M059J (cell line): ENCODE measurements around the gene SFXN1. TPM values are rescaled to one million over a fixed set of nuclear protein-coding genes. Genes with fewer than 3 reads are reported as not detected.
"Not testable (repeated sequence)": the region's sequence is repeated elsewhere in the genome, so short reads cannot be mapped to it uniquely, and the experiment has no call there.

Source experiments
- DNase-seq: peaks from one replicate; pipeline ENCODE4 v3.0.0-alpha.2; 2012; ENCODE audit warnings: low read depth
- total RNA-seq: library from RNA; depleted of rRNA; stranded (reverse); fragments of >200 nt; shearing (Covaris generic); gene quantifications from 2 replicates; pipeline ENCODE4 v1.2.3, GENCODE V29; 2014; rRNA removed

Gene SFXN1, protein sequence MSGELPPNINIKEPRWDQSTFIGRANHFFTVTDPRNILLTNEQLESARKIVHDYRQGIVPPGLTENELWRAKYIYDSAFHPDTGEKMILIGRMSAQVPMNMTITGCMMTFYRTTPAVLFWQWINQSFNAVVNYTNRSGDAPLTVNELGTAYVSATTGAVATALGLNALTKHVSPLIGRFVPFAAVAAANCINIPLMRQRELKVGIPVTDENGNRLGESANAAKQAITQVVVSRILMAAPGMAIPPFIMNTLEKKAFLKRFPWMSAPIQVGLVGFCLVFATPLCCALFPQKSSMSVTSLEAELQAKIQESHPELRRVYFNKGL
- total RNA-seq, result 156 and 162 TPM in 2 replicates

DNA sequence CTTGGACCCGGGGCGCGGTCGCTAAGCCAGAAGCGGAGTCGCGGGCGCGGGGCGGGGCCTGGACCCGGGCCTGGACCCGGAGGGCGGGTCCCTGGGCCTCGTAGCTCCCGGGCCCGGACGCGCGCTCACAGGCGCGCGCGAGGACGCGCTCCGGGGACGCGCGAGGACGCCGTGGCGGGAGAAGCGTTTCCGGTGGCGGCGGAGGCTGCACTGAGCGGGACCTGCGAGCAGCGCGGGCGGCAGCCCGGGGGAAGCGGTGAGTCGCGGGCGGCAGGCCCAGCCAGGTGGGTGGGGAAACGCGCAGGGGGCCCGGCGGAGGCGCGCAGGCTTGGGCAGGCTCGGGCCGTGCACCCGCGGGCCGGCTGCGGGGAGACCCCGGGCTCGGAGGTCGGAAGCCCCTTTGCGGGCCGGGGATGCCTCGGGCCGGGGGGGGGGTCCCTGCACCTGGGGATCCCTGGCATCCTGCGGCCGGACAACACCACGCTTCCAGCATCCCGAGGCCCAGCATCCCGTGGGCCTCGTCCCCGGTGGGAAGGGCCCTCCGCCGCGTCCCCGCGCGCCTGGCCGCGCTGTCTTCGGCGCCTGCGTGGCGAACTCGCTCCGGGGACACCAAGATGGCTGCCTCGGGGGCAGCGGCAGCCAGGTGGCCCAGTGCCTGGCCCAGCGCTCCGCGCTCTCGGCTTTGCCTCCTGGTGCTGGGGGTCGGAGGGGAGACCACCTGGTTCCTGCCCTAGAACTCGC is at the start of gene SFXN1:
Gene SFXN1, plus strand, starts transcription at position 177 of the 741 bp plus-strand sequence. CDS start 13,544 bp downstream, outside the sequence.
- DNase-seq, result peak; percentile 70

DNA sequence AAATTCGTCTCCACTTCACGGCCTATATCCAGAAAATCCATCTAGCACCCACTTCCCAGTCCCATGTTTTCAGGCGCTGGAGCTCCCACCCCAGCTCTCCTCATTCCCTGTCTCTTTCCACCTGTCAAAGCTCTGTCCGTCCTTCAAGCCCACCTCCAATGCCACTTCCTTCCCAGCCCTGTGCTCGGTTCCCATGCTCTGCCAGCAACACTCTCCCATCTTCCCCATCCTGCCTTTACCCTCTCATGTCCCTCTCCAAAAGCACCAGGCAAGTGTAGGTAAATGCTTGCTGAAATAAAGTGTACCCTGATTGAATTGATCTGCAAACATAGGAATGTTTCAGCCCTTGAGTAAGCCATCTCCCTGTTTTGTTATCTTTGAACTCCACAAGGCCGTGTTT is 43.6 kb upstream of the SFXN1 start:
- DNase-seq, result no peak

DNA sequence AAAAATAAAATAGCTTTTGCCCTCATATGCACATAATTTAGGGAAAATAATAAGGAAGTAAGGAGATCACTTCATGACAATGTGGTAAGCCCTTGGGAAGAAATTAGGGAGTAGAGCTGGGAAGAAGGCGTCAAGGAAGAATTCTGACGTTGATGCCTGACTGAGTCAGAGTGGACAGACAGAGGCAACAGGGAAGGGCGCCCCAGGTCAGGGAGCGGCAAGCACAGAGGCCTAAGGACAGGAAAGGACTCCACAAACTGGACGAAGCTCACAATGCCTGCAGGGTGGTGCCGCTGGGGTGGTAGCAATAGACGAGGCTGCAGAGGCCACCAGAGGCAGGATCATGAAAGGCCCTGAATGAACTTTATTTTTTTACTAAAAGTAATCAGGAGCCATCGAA is 42.0 kb upstream of the SFXN1 start:
- peak; percentile 18 for DNase-seq

DNA sequence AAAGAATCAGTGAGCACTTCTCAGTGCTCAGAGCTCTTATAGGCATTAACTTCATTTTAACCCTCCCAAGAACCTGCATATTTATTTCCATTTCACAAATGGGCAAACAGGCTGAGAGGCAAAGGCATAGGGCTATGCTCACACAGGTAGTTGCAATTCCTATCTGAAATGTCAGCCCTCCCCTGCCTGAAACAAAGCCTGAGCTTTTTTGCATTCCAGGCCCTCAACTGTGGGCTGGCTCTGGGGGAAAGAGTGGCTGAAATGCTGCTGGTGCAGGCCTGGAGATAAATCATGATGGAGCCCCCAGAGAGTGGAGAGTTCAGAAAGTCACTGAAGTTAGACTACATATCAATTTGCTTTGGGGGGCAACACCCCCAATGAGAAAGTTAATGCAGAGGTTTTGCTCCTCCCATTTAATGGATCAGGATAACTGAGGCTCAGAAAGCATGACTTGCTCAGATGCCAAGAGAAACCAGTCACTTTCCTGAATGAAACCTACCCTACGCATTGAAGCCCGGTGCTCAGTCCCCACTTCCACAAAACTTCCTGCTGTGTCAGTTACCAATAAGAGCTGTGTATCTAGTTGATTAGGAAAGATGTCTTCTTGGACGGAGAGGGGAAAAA is 40.0 kb upstream of the SFXN1 start:
- DNase-seq, result no peak

DNA sequence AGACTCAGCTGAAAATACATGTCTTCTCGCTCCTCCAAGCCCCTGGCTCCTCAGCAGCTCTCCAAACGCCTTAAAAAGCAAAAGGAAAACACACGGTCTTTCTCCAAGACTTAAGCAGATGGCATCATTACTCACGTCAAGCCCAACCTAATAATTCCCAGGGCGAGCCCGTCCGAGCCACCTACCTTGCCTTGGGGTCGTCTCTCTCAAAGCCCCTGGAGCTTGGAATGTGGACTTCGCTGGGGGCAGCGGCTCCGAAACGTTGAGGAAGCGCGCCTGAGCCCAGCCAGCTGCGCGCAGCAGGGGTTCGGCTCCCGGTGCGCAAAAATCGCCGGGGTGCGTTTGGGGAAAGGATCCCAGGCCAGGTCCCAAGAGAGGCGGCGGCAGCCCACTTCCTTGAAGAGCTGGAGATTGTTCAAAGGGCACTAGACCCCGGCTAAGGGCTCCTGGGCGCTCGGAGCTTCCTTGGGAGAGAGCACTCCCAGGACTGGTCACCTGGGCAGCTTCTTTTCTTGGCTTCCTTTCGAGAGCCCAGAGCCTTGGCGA is 34.8 kb upstream of the SFXN1 start:
- no peak for DNase-seq

DNA sequence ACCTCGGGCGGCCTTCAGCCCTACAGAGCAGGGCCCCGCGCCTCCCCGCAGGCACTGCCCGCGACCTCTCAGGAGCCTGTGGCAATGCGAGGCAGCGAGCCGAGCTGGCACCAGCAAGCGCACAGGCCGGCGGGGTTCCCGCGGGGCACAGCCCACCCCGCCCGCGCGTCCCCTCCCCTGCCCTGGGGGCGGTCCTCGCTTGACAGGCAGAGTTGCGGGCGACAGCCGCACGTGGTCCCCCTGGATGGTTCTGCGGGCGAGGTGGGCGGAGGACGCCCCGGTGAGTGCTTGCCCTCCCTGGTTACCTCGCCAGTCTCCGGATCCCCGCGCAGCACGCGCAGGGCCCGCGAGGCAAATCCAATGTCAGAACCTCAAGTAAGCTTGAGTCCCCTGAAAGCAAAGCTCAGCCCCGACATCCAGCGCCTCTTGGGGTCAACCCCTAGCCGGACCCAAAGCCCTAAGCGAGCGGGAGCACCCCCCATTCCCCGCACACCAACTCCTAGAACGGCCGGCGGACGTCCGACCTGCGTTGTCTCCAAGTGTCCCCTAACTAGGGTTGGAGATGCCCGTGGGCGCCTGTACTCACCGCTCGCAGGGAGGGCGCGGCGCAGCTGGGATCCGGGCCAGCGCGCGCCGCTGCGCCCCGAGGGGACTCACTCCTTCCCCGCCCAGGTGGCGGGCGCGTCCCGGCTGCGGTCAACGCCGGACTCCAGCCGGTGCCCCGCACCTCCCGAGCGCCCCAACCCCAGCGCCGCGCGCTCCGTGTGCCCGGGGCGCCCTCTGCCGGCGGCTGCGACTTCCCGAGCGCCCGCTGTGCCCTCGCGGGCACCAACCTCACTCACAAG is 34.1 kb upstream of the SFXN1 start, which contains the start of gene DRD1:
Gene DRD1, minus strand, starts transcription at position 123 of the 845 bp plus-strand sequence. CDS start 1,083 bp downstream, outside the sequence.
- peak; percentile 16 for DNase-seq

DNA sequence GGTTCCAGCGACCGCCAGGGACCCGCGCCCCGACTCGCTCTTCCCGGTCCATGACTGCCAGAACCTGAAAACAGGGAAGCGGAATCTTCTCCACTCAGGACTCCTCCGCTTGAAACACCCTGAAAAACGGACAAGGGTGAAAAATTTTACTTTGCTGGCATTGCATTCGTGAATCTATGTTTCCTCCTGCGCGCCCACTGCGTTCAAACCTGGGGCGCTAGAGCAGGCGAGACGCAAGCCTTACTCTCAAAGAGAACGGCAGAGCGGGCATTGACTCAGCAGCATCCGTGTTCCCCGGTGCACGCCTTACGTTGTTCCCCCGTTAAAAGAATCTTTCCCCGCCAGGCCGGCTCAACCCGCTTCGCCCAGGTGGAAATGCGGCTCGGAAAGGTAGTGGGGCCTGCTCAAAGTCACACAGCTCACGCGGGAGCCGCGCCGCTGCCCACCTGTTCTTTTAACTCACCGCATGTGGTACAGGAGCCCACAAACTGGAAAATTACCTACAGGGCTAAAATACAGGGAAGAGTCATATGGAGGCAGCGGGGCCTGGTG is 33.4 kb upstream of the SFXN1 start:
- no peak for DNase-seq

DNA sequence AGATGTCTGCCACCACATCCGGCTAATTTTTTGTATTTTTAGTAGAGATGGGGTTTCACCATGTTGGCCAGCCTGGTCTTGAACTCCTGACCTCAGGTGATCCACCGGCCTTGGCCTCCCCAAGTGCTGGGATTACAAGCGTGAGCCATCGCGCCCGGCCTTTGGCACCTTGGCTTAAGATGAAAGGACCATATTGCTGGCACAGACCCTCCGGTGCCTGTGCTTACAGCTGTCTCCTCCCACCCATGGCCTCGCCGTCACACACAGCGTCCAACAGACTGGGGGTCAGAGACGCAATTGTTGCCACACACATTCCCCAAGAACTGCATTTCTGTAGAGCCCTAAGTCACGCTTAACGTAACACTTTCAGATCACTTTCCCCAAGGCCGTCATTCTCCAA is 32.0 kb upstream of the SFXN1 start:
- DNase-seq, result not testable (repeated sequence)

DNA sequence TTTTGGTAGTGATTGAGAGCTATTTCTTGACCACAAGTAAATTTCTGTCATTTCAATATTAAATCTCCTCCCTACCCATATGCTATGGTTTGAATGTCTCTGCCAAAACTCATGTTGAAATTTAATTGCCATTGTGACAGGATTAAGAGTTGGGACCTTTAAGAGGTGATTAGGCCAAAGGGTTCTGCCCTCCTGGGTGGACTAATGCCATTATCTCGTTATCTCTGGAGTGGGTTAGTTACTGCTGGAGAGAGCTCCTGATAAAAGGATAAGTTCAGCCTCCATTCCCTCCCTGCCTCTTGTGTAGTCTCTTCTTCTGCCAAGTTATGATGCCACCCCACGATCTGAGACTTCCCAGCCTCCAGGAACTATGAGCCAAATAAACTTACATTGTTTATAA is 30.8 kb upstream of the SFXN1 start:
- peak; percentile 34 for DNase-seq

DNA sequence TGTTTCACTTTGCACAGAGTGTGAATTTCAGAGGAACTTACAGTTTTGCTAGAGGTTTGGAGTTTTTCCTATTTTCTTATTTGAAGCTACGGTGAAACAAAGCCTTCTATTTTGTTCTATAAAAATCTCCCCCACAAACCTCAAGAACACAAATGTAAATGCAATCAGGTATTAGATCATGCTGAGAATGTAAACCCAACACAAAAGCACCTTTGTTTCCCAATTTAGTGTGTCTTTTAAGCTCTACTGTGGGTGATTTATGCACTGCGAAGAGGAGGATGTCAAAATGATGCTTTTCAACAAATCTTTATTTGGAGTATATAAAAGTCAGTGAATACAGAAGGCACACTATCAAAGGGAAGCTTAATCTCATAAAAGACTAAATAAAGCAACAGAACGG is 30.1 kb upstream of the SFXN1 start:
- peak; percentile 25 for DNase-seq

DNA sequence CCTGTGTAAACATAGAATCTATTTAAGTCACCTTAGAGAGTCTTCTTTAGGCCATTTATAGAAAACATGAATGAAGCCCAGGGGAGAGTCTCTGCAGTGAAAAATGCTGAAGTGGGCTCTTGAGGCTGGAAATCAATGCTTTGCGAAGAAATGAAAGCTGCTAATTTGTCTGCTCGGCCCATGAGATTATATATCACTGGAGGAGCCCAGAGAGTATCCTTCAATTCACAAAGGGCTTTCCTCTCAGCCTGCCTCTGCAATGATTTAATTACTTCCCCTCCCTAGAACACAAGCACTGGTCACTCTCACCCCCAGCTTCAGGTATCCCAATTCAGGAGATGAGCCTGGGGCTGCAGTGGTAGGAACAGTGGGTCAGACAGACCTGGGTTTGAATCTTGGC is 26.2 kb upstream of the SFXN1 start:
- DNase-seq, result no peak

DNA sequence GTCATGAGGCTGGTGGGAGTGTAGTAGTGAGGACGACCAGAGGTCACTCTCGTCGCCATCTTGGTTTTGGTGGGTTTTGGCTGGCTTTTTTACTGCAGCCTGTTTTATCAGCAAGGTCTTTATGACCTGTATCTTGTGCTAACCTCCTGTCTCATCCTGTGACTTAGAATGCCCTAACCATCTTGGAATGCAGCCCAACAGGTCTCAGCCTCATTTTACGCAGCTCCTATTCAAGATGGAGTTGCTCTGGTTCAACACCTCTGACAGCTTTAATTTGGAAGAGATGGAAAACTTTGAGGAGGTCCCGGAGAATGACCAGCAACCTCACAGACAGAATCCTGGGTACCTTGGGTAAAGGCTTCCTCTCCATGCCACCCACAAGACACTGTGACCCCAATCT is 24.0 kb upstream of the SFXN1 start:
- DNase-seq, result not testable (repeated sequence)

DNA sequence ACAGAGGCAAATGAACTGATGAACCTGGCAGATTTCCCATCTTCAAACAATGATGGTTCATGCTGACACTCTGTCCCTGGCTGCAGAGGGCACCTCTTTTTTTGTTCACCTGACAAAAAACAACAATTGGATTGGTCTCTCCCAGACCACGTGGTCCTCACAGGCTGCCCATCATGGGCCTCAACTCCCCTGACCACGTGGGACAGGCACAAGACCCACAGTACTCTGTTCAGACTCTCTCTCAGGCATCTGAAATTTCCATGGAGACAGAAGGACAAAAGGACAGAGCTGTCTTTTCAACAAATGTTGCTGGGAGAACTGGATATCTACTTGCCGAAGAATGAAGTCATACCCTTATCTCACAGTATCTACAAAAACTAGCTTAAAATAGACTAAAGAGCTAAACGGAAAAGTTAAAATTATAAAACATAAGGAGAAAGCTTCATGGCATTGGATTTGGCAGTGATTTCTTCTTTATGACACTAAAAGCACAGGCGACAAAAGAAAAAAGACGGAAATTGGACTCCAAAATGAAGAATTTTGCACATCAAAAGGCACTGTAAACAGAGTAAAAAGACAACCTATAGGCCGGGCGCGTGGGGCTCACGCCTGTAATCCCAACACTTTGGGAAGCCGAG is 22.1 kb upstream of the SFXN1 start:
- DNase-seq, result no peak

DNA sequence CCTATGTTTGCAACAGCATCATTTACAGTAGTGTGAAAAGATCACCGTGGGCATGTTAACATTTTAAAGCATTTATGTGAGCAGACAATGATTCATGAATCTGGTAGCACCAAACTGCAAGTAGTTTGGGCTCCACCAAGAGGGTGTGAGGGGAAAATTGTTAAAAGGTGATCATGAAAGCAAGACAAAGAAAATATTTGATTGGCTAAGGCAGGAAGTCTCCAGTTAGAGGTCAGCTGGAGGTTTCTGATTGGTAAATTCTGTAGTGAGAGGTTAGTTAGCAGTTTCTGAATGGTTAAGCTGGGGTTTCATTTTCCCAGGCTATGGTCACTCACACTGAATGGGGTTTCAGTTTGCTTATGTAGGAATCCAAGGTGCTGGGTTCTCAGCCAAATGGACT is 20.9 kb upstream of the SFXN1 start:
- peak; percentile 84 for DNase-seq

DNA sequence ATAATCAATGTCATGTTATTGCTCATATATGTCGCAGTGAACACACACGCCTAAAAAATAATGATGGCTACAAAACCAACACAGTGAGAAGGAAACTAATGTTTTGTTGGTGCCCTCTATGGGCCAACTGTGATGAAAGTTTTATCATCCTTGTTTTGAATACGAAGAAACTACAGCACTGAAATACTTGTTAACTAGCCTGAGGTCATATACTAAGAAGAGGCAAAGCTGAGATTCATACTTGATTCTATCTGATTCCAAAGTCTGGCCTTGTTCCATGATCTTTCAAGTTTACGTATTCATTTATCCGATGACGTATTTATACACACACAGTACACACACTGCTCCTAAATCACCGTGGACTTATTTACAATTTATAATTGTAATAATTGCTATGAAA is 18.2 kb upstream of the SFXN1 start:
- DNase-seq, result peak; percentile 50

DNA sequence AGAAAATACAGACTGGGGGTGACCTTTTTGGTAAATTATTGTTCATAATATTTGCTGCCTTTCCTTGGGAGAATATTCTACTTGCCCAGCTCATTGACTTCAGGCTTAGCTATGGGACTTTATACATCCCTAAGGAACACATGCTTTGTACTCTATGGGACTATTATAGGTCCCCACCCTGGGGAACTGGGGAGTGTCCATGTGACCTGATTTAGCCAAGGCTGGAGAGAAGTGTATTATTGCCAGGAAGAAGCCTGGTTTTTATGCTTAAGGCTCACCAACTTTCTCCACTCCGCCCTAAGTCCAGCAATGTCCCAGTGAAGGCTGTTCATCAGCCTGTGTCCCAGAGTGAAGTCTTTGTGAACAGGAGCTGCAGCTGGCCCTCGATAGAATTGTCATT is 17.8 kb upstream of the SFXN1 start:
- DNase-seq, result no peak

DNA sequence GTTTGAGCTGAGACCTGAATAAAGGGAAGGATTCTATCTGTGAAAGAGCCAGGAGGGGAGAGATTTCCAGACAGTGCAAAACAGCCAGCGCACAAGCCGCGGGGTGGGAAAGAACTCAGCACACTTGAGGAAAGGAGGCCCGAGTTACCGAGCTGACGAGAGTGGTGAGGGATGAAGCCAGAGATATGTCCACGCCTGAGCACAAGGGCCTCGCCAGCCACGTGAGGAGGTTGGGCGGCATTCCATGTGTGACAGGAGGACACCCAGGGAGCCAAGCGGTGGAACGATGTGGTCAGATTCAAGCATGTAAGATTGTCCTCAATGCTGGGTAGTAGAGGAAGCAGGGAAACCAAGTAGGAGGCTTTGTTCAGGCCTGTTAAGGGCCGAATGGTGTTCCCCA is 17.0 kb upstream of the SFXN1 start:
- DNase-seq, result no peak

DNA sequence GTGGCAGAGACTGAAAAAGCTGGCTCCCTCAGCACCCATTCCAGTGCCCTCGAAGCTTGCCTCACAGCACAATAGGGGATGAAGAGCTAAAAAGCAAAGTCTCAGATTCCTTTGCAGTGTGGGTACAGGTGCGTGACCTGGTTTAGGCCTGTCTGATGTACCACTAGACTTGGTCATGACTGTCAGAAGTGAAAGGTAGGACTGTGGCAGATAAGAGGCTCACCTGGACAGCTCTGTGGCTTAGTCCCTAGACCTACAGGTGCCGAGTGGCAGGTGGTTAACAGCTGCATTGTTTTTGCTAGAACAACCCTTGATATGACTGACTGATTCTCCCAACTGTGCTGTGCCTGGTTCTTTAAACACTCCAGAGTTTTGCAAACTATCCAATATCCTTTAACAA is 14.7 kb upstream of the SFXN1 start:
- no peak for DNase-seq

DNA sequence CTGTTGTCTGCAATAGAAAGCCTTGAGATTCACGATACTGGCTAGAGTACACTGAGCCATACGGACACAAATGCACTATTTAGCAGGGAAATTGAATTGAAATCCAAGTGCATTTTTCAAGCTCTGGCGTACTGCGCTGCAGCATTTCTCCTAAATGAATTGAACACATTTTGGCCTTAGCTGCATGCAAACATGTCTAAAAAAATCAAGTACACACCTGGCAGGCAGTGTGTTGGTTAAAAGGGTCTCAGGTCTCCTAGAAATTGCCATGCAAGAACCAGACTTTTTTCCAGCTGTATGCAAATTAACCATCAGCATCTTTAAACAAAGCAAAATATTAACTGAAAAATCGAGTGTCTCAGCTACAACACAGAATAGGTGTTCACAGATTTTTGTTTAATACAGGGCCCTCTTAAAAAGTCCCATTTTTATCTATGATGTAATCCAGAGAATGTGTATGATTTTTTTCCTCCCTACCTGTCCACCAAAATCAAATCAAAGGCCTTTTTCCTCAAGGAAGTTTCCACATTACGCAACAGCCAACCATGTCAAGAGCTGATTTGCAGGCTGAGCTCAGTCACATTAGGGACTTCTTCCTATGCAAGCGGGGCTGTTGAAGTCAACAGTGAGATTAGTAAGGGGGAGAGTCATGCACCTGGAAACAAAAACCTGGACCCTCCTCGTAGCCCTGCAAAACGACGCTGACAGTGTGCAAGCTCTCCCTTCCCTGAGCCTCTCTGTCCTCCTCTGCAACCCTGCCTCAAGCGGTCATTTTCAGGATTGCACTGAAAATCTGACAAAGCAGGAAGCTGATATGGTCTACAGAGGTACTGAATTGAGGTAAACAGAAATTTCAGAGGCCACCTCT is 14.1 kb upstream of the SFXN1 start:
- DNase-seq, result peak; percentile 51

DNA sequence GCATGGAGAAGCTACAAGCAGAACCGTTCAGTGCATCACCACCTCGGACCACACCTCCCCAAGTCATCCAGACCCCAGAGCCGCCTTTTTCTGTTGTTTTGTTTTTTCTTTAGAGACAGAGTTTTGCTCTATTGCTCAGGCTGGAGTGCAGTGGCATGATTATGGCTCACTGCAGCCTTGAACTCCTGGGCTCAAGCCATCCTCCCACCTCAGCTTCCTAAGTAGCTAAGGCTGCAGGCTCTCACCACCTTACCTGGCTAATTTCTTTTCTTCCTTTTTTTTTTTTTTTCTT is 13.5 kb upstream of the SFXN1 start:
- DNase-seq, result no peak
